ENCODE results near the gene CIROP. TPM values are rescaled to one million over a fixed set of nuclear protein-coding genes. Genes with fewer than 3 reads are reported as not detected.

Gene CIROP
- total and polyA plus RNA-seq, 9 of the 15 experiments (the other 6 are each of a cell fraction or from before 2014, with no cell fraction given): not detected

DNA sequence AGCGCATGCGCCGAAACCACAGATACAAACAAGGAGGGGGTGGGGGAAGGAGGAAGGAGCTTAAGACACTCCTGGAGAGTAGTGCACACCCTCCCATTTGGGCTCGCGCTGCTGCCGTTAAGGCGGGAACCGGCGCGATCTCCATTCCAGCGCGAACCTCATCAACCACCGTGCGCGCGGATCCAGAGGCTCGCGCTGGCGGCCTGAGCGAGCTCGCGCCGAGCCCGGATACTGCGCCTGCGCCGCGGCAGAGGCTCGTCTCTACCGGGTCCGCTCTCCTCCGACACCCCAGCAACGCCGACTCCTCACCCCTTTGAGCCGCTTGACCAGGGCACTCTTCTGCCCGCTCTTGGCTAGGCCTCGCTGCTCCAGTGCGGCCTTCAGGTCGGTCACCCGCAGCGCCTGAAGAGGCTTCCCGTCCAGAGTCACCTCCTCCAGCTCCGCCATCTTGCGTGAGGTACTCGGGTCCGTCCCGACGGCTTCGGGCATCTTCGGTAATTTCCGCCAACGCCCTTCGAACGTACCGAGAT is 10.1 kb downstream of the CIROP start, which contains the start of gene ACIN1 (continued):
- TF ChIP-seq E2F1 (CRISPR knock-in tag; IDR thresholded peaks at IDR 0.05): peak; percentile 80; the same call in 1 of the 2 replicates
- TF ChIP-seq REST (IDR thresholded peaks at IDR 0.05; ENCODE audit: borderline replicate concordance): no peak; the same call in 1 of the 2 replicates
- peak; percentile 74 for TF ChIP-seq REST (CRISPR knock-in tag; IDR thresholded peaks at IDR 0.05; ENCODE audit: low read depth)
- TF ChIP-seq HDAC8 (tag; IDR thresholded peaks at IDR 0.05): peak; percentile 49; the same call in 1 of the 2 replicates
- TF ChIP-seq, protein P1, sequence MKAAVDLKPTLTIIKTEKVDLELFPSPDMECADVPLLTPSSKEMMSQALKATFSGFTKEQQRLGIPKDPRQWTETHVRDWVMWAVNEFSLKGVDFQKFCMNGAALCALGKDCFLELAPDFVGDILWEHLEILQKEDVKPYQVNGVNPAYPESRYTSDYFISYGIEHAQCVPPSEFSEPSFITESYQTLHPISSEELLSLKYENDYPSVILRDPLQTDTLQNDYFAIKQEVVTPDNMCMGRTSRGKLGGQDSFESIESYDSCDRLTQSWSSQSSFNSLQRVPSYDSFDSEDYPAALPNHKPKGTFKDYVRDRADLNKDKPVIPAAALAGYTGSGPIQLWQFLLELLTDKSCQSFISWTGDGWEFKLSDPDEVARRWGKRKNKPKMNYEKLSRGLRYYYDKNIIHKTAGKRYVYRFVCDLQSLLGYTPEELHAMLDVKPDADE (conservative IDR thresholded peaks at IDR 0.05; ENCODE audit: control insufficient read depth, low read depth, low read length): peak; percentile 90
- 0 out of 2 replicates have a peak, but pooled peaks have one; percentile 27 for TF ChIP-seq ZNF232 (CRISPR knock-in tag; IDR thresholded peaks at IDR 0.05)
- TF ChIP-seq ARNT (IDR thresholded peaks at IDR 0.05): no peak
- no peak for TF ChIP-seq TAF15 (IDR thresholded peaks at IDR 0.05; ENCODE audit: low read depth, low read length)

Measured in K562 (cell line).